D721Med (cell line): ENCODE data around the gene TMEM179B.

Experiments
- DNase-seq: peaks from one replicate; pipeline ENCODE4 v3.0.0; 2011; ENCODE audit warnings: low spot score; ENCODE audit not compliant: insufficient read length
- FAIRE-seq: peaks from 2 replicates; lab custom pipeline; 2011; peaks lifted over from hg19 to GRCh38; lab: Jason Lieb, UNC
- TF ChIP-seq, protein P1 (sequence below): IDR thresholded peaks from 2 replicates; pipeline ENCODE4 v1.5.1; 2012; ENCODE audit warnings: mild to moderate bottlenecking, control low read depth; ENCODE audit not compliant: insufficient read depth; ENCODE audit errors: missing control alignments

TMEM179B gene

DNA sequence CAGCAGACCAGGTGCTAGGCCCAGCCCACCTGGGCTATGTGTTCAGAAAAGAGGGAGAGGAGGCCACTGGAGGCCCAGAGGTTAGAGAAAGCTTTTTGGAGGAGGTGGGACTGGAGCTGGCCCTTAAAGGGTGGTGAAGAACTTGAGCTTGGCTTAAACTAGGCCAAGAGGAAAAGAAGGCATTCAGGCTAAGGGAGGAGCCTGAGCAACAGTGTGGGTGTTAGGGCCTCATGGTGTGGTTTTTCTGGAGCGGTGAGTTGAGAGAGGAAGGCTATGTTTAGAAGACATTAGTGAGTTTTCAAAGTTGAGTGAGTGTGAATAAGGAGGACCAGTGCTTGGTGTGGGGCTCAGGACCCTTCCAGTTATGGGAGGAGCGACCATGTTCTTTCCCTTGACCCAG, 9.8 kb upstream of the TMEM179B start:
- DNase-seq (no peak), FAIRE-seq (no peak)
- TF ChIP-seq, protein P1, sequence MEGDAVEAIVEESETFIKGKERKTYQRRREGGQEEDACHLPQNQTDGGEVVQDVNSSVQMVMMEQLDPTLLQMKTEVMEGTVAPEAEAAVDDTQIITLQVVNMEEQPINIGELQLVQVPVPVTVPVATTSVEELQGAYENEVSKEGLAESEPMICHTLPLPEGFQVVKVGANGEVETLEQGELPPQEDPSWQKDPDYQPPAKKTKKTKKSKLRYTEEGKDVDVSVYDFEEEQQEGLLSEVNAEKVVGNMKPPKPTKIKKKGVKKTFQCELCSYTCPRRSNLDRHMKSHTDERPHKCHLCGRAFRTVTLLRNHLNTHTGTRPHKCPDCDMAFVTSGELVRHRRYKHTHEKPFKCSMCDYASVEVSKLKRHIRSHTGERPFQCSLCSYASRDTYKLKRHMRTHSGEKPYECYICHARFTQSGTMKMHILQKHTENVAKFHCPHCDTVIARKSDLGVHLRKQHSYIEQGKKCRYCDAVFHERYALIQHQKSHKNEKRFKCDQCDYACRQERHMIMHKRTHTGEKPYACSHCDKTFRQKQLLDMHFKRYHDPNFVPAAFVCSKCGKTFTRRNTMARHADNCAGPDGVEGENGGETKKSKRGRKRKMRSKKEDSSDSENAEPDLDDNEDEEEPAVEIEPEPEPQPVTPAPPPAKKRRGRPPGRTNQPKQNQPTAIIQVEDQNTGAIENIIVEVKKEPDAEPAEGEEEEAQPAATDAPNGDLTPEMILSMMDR = no peak

GRCh38 chr11:62778441-62778840, 8.8 kb upstream of the TMEM179B start:
- no peak for FAIRE-seq
- DNase-seq = no peak
- TF ChIP-seq, protein P1 = no peak

DNA sequence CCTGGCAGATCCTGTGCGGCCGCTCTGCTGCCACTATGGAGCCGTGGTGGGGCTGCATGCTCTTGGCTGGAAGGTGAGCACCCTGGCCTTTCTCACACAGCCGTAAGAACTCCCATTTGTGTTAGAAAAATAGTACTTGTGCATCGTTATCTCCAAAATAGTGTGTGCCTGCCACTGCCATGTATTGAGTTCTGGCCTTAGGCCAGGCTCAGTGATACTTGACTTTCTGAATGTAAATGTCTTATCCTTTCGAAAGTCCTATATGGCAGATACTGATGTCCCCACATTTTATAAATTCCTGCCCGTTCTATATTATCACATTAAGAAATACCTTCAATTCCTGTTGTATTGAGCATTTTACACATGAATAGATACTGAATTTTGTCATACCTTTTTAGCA, 4.4 kb upstream of the TMEM179B start:
- TF ChIP-seq, protein P1 = no peak
- no peak for DNase-seq
- FAIRE-seq = no peak

- no peak for FAIRE-seq
- TF ChIP-seq, protein P1 = peak; percentile 83
- peak; percentile 78 for DNase-seq
These were observed 741 bp upstream of the TMEM179B start for GRCh38 chr11:62786318-62787004.

DNA sequence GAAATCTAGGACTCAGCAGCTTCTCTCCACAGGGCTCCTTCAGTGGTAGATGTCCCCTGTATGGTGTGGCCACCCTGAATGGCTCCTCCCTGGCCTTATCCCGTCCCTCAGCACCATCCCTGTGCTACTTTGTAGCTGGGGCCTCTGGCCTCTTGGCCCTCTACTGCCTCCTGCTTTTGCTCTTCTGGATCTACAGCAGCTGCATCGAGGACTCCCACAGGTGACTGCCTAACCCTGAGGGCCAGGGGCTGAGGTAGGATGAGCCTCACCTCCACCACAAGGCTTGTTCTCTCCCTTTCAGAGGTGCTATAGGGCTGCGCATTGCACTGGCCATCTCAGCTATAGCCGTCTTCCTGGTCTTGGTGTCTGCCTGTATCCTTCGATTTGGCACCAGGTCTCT, 1.8 kb downstream of the TMEM179B start:
- FAIRE-seq (no peak), DNase-seq (no peak)
- TF ChIP-seq, protein P1 = no peak

GRCh38 chr11:62789576-62789975, 2.4 kb downstream of the TMEM179B start:
- TF ChIP-seq, protein P1 = no peak
- FAIRE-seq = no peak
- no peak for DNase-seq

GRCh38 chr11:62791501-62792201, 4.4 kb downstream of the TMEM179B start, which contains the start of gene TMEM223:
Gene TMEM223 (minus strand): TSS chr11:62792006. CDS start chr11:62791994, 12 bp downstream.
- DNase-seq = peak; percentile 78
- TF ChIP-seq, protein P1 = no peak
- no peak for FAIRE-seq
